Lower leg skin (tissue), 3 donors: ENCODE data around the gene IDE.

Experiments used
- CTCF ChIP-seq, 3 donors: fragments of 450-650 bp; IDR thresholded peaks; one replicate each; pipeline ENCODE4 v1.5.1; 2016; ENCODE audit warnings: antibody characterized with exemption in 3 of 3, mild to moderate bottlenecking in 3 of 3, moderate library complexity in 2 of 3
- POLR2A ChIP-seq, 2 donors: fragments of 450-650 bp; IDR thresholded peaks; one replicate each; pipeline ENCODE4 v1.6.1; 2016 to 2017; ENCODE audit warnings: antibody characterized with exemption in 2 of 2, mild to moderate bottlenecking in 1 of 2, moderate library complexity in 1 of 2

GRCh38 chr10:92530421-92530820, 43.5 kb downstream of the IDE start:
- TF ChIP-seq CTCF (IDR thresholded peaks at IDR 0.05) (no peak), POLR2A (IDR thresholded peaks at IDR 0.05) (no peak)
